ENCODE results near the gene MICA. TPM values are rescaled to one million over a fixed set of nuclear protein-coding genes. Genes with fewer than 3 reads are reported as not detected.
"Not testable (repeated sequence)": the region's sequence is repeated elsewhere in the genome, so short reads cannot be mapped to it uniquely, and the experiment has no call there.

The MICA gene
- total and polyA plus RNA-seq, 7 donors: 13.2 to 46.5 (median 24.0) TPM

- DNase-seq: no peak
- Histone ChIP-seq H3K9me3 (no peaks in the 10 kb centered on the region), H3K27ac (no peak overlapping the region), H3K27me3 (no peaks in the 10 kb centered on the region), H3K4me1 (no peaks in the 10 kb centered on the region), H3K4me3 (no peak overlapping the region), H3K36me3 (no peaks in the 10 kb centered on the region)
- WGBS, 2 donors: 74 to 84% methylated on average over 3 of the region's 3 CpGs
- intact Hi-C loops (cut with DNase I): no loop called here
- TF ChIP-seq EP300 (IDR thresholded peaks at IDR 0.05) (no peak), POLR2AphosphoS5 (IDR thresholded peaks at IDR 0.05) (peak in 1 of 4 donors; percentile 3)
Observed at GRCh38 chr6:31422587-31422986, 19.2 kb downstream of the MICA start.

GRCh38 chr6:31423550-31423949 lies 20.2 kb downstream of the MICA start:
- no peaks in the 10 kb centered on the region for H3K4me1 ChIP-seq
- H3K4me3 ChIP-seq: no peak overlapping the region
- intact Hi-C loops (cut with DNase I): no loop called here
- no peaks in the 10 kb centered on the region for H3K36me3 ChIP-seq
- TF ChIP-seq CTCF (IDR thresholded peaks at IDR 0.05) (no peak), POLR2A (IDR thresholded peaks at IDR 0.05) (no peak), POLR2AphosphoS5 (IDR thresholded peaks at IDR 0.05) (no peak), EP300 (IDR thresholded peaks at IDR 0.05) (no peak)
- 42 to 47% methylated on average over 3 of the region's 3 CpGs for whole genome bisulfite sequencing, 2 donors
- DNase-seq: no peak
- no peaks in the 10 kb centered on the region for H3K9me3 ChIP-seq
- no peak overlapping the region for H3K27ac ChIP-seq
- no peaks in the 10 kb centered on the region for H3K27me3 ChIP-seq

- TF ChIP-seq POLR2A (IDR thresholded peaks at IDR 0.05): no peak
- TF ChIP-seq EP300 (IDR thresholded peaks at IDR 0.05): no peak
- intact Hi-C loops (cut with DNase I): no loop called here
Observed at GRCh38 chr6:31426395-31427354, 23.3 kb downstream of the MICA start.

GRCh38 chr6:31430449-31430848 lies 27.1 kb downstream of the MICA start:
- Histone ChIP-seq H3K36me3 (no peaks in the 10 kb centered on the region), H3K4me1 (no peaks in the 10 kb centered on the region), H3K4me3 (no peak overlapping the region), H3K27me3 (no peaks in the 10 kb centered on the region), H3K9me3 (no peaks in the 10 kb centered on the region), H3K27ac (no peak overlapping the region)
- 63 to 84% methylated on average over 2 of the region's 2 CpGs for WGBS, 2 donors
- no peak for DNase-seq
- no peak for TF ChIP-seq POLR2AphosphoS5 (IDR thresholded peaks at IDR 0.05)
- TF ChIP-seq CTCF (IDR thresholded peaks at IDR 0.05): no peak
- intact Hi-C loops (cut with DNase I): no loop called here

More at GRCh38 chr6:31426395-31427354, 23.3 kb downstream of the MICA start:
- H3K36me3 ChIP-seq: no peaks in the 10 kb centered on the region
- no peaks in the 10 kb centered on the region for H3K9me3 ChIP-seq
- H3K27ac ChIP-seq: no peak overlapping the region
- H3K4me1 ChIP-seq: no peaks in the 10 kb centered on the region
- H3K4me3 ChIP-seq: no peak overlapping the region
- H3K27me3 ChIP-seq: no peaks in the 10 kb centered on the region
- 82 to 88% methylated on average over 3 of the region's 3 CpGs for WGBS, 2 donors
- DNase-seq: peak; percentile 78

GRCh38 chr6:31435051-31435450 lies 31.7 kb downstream of the MICA start:
- H3K36me3 ChIP-seq; DNase-seq; H3K4me3 ChIP-seq; H3K27me3 ChIP-seq; H3K9me3 ChIP-seq; H3K27ac ChIP-seq; intact Hi-C loops (cut with DNase I); H3K4me1 ChIP-seq: not testable (repeated sequence)
- 79 to 82% methylated on average over 5 of the region's 5 CpGs for WGBS, 2 donors

- intact Hi-C loops (cut with DNase I): no loop called here
- TF ChIP-seq CTCF (IDR thresholded peaks at IDR 0.05): no peak
- TF ChIP-seq POLR2AphosphoS5 (IDR thresholded peaks at IDR 0.05): no peak
- TF ChIP-seq POLR2A (IDR thresholded peaks at IDR 0.05): no peak
- TF ChIP-seq EP300 (IDR thresholded peaks at IDR 0.05): no peak
- no peak overlapping the region for H3K27ac ChIP-seq
- DNase-seq: no peak
- H3K4me3 ChIP-seq: no peak overlapping the region
- WGBS, 2 donors: 94 to 97% methylated on average over 2 of the region's 2 CpGs
- no peaks in the 10 kb centered on the region for H3K36me3 ChIP-seq
- H3K4me1 ChIP-seq: peaks cover 0 to 9% (median 4%) of the 10 kb centered on the region in 4 donors
- no peaks in the 10 kb centered on the region for H3K9me3 ChIP-seq
- no peaks in the 10 kb centered on the region for H3K27me3 ChIP-seq
Observed at GRCh38 chr6:31438222-31438621, 34.8 kb downstream of the MICA start.
